Measurements from ENCODE around the gene KRT86. TPM values are rescaled to one million over a fixed set of nuclear protein-coding genes. Genes with fewer than 3 reads are reported as not detected.

Gene KRT86
- total and polyA plus RNA-seq, 2 experiments from 2014 or later, result 0.16 TPM; not detected in 1

GRCh38 chr12:52294803-52295202, 20.4 kb downstream of the KRT86 start (continued):
- TF ChIP-seq, protein P1, sequence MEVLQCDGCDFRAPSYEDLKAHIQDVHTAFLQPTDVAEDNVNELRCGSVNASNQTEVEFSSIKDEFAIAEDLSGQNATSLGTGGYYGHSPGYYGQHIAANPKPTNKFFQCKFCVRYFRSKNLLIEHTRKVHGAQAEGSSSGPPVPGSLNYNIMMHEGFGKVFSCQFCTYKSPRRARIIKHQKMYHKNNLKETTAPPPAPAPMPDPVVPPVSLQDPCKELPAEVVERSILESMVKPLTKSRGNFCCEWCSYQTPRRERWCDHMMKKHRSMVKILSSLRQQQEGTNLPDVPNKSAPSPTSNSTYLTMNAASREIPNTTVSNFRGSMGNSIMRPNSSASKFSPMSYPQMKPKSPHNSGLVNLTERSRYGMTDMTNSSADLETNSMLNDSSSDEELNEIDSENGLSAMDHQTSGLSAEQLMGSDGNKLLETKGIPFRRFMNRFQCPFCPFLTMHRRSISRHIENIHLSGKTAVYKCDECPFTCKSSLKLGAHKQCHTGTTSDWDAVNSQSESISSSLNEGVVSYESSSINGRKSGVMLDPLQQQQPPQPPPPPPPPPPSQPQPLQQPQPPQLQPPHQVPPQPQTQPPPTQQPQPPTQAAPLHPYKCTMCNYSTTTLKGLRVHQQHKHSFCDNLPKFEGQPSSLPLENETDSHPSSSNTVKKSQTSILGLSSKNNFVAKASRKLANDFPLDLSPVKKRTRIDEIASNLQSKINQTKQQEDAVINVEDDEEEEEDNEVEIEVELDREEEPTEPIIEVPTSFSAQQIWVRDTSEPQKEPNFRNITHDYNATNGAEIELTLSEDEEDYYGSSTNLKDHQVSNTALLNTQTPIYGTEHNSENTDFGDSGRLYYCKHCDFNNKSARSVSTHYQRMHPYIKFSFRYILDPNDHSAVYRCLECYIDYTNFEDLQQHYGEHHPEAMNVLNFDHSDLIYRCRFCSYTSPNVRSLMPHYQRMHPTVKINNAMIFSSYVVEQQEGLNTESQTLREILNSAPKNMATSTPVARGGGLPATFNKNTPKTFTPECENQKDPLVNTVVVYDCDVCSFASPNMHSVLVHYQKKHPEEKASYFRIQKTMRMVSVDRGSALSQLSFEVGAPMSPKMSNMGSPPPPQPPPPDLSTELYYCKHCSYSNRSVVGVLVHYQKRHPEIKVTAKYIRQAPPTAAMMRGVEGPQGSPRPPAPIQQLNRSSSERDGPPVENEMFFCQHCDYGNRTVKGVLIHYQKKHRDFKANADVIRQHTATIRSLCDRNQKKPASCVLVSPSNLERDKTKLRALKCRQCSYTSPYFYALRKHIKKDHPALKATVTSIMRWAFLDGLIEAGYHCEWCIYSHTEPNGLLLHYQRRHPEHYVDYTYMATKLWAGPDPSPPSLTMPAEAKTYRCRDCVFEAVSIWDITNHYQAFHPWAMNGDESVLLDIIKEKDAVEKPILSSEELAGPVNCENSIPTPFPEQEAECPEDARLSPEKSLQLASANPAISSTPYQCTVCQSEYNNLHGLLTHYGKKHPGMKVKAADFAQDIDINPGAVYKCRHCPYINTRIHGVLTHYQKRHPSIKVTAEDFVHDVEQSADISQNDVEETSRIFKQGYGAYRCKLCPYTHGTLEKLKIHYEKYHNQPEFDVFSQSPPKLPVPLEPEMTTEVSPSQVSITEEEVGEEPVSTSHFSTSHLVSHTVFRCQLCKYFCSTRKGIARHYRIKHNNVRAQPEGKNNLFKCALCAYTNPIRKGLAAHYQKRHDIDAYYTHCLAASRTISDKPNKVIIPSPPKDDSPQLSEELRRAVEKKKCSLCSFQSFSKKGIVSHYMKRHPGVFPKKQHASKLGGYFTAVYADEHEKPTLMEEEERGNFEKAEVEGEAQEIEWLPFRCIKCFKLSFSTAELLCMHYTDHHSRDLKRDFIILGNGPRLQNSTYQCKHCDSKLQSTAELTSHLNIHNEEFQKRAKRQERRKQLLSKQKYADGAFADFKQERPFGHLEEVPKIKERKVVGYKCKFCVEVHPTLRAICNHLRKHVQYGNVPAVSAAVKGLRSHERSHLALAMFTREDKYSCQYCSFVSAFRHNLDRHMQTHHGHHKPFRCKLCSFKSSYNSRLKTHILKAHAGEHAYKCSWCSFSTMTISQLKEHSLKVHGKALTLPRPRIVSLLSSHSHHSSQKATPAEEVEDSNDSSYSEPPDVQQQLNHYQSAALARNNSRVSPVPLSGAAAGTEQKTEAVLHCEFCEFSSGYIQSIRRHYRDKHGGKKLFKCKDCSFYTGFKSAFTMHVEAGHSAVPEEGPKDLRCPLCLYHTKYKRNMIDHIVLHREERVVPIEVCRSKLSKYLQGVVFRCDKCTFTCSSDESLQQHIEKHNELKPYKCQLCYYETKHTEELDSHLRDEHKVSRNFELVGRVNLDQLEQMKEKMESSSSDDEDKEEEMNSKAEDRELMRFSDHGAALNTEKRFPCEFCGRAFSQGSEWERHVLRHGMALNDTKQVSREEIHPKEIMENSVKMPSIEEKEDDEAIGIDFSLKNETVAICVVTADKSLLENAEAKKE (CRISPR knock-in tag; IDR thresholded peaks at IDR 0.05), result no peak
- TF ChIP-seq NANOG (IDR thresholded peaks at IDR 0.05; ENCODE audit: borderline replicate concordance), result no peak
- TF ChIP-seq JUNB (IDR thresholded peaks at IDR 0.05; ENCODE audit: unreplicated experiment), result no peak
- no peak for TF ChIP-seq EZH2phosphoT487 (IDR thresholded peaks at IDR 0.05; ENCODE audit: unreplicated experiment)
- no peak for TF ChIP-seq EZH2 (IDR thresholded peaks at IDR 0.05; ENCODE audit: low read depth, unreplicated experiment)
- TF ChIP-seq CREB1 (CRISPR knock-in tag; IDR thresholded peaks at IDR 0.05; ENCODE audit: low read depth), result no peak
- no peak for TF ChIP-seq STAT1 (IDR thresholded peaks at IDR 0.05; ENCODE audit: unreplicated experiment)

- H3F3A ChIP-seq (replicated peaks; ENCODE audit: low read depth), result no peaks in the 10 kb centered on the region
- no peaks in the 10 kb centered on the region for H3K9me2 ChIP-seq (ENCODE audit: insufficient read depth)
- H3K36me3 Mint-ChIP-seq (ENCODE audit: low read depth), result no peaks in the 10 kb centered on the region
- H4K20me1 ChIP-seq (replicated peaks; ENCODE audit: insufficient read depth), result no peaks in the 10 kb centered on the region
- no peaks in the 10 kb centered on the region for H3K79me2 ChIP-seq (replicated peaks; ENCODE audit: insufficient read depth)
- H3K4me2 ChIP-seq, result no peak overlapping the region
- no peak overlapping the region for H3K27ac ChIP-seq (ENCODE audit: low read depth)
- no peaks in the 10 kb centered on the region for H3K36me3 ChIP-seq (ENCODE audit: insufficient read depth)
- peaks cover 6% of the 10 kb centered on the region for H3K27me3 Mint-ChIP-seq (ENCODE audit: insufficient read depth, low read depth, poor library complexity)
- ATAC-seq, result no peak
- H3K4me3 ChIP-seq, result no peak overlapping the region
- H3K27me3 ChIP-seq (ENCODE audit: insufficient read depth), result no peaks in the 10 kb centered on the region
- H3K4me1 ChIP-seq (ENCODE audit: insufficient read depth), result no peaks in the 10 kb centered on the region
- no peak overlapping the region for H3K4me3 Mint-ChIP-seq
- DNase-seq (ENCODE audit: low spot score), result no peak
- TF ChIP-seq, protein P2, sequence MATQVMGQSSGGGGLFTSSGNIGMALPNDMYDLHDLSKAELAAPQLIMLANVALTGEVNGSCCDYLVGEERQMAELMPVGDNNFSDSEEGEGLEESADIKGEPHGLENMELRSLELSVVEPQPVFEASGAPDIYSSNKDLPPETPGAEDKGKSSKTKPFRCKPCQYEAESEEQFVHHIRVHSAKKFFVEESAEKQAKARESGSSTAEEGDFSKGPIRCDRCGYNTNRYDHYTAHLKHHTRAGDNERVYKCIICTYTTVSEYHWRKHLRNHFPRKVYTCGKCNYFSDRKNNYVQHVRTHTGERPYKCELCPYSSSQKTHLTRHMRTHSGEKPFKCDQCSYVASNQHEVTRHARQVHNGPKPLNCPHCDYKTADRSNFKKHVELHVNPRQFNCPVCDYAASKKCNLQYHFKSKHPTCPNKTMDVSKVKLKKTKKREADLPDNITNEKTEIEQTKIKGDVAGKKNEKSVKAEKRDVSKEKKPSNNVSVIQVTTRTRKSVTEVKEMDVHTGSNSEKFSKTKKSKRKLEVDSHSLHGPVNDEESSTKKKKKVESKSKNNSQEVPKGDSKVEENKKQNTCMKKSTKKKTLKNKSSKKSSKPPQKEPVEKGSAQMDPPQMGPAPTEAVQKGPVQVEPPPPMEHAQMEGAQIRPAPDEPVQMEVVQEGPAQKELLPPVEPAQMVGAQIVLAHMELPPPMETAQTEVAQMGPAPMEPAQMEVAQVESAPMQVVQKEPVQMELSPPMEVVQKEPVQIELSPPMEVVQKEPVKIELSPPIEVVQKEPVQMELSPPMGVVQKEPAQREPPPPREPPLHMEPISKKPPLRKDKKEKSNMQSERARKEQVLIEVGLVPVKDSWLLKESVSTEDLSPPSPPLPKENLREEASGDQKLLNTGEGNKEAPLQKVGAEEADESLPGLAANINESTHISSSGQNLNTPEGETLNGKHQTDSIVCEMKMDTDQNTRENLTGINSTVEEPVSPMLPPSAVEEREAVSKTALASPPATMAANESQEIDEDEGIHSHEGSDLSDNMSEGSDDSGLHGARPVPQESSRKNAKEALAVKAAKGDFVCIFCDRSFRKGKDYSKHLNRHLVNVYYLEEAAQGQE (IDR thresholded peaks at IDR 0.05; ENCODE audit: unreplicated experiment), result no peak
- TF ChIP-seq CREB1 (CRISPR knock-in tag; IDR thresholded peaks at IDR 0.05; ENCODE audit: low read depth), result no peak
- TF ChIP-seq JUNB (IDR thresholded peaks at IDR 0.05; ENCODE audit: unreplicated experiment), result no peak
- TF ChIP-seq EZH2 (IDR thresholded peaks at IDR 0.05; ENCODE audit: low read depth, unreplicated experiment), result no peak
- no peak for TF ChIP-seq ETS1 (IDR thresholded peaks at IDR 0.05)
- no peak for TF ChIP-seq ZNF114 (CRISPR knock-in tag; IDR thresholded peaks at IDR 0.05)
- TF ChIP-seq EZH2phosphoT487 (IDR thresholded peaks at IDR 0.05; ENCODE audit: unreplicated experiment), result no peak
- H2AFZ ChIP-seq, result no peak overlapping the region
- H3K27ac Mint-ChIP-seq, result no peak overlapping the region
- H3K4me1 Mint-ChIP-seq, result peaks cover 4% of the 10 kb centered on the region; the same call in 1 of the 3 replicates
- no peaks in the 10 kb centered on the region for H3K9me3 Mint-ChIP-seq
Measured at GRCh38 chr12:52295663-52296062, 21.2 kb downstream of the KRT86 start.
